Mammary epithelial cell (primary cell): Measurements from ENCODE around the gene ENDOV.

Experiments
- EZH2 ChIP-seq: IDR thresholded peaks from 2 replicates; pipeline ENCODE4 v1.6.1; 2012; ENCODE audit warnings: low read length, inconsistent platforms, borderline replicate concordance
- TF ChIP-seq, protein P1 (sequence below), 2 donors: IDR thresholded peaks in 1 of 2; conservative IDR thresholded peaks in 1 of 2; 2 replicates each; pipeline ENCODE4 v1.5.1; 2011 to 2012; ENCODE audit warnings: inconsistent platforms in 2 of 2, low read length in 2 of 2, mild to moderate bottlenecking in 2 of 2, control low read depth in 1 of 2, low read depth in 1 of 2; ENCODE audit not compliant: insufficient read depth in 1 of 2; ENCODE audit errors: extremely low read depth in 1 of 2

DNA sequence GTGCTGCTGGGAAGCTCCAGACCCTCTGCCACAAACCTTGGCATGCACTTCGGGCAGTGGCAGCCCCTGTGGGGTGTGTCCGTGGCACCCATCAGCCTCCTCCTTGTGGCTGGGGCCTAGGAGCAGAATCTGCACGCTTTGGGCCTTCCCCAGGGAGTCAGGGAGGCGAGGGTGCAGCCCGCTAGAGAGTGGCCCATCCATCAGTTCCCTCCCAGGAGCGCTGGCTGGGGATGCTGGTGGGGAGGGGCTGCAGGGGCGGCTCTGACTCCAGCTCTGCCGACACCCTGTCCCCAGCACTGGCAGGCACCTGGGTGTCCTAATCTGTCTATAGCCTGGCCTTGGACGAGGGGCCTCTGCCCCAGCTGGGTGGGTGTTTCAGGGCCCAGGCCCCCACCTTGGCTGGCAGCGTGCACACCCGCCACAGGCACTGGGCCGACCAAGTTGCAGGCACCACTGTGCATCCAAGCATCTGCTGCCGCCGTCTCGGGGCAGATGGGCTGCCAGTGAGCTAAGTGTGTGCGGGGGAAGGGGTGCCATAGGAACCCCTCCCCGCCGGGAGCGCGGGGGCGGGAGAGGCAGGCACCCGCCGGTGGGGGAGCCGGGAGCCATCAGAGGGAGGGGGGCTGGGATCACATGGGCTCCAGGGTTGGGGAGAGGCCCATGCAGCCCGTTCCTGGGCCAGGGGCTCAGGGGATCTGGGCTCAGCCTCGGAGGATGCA is 30.2 kb downstream of the ENDOV start:
- TF ChIP-seq, protein P1, sequence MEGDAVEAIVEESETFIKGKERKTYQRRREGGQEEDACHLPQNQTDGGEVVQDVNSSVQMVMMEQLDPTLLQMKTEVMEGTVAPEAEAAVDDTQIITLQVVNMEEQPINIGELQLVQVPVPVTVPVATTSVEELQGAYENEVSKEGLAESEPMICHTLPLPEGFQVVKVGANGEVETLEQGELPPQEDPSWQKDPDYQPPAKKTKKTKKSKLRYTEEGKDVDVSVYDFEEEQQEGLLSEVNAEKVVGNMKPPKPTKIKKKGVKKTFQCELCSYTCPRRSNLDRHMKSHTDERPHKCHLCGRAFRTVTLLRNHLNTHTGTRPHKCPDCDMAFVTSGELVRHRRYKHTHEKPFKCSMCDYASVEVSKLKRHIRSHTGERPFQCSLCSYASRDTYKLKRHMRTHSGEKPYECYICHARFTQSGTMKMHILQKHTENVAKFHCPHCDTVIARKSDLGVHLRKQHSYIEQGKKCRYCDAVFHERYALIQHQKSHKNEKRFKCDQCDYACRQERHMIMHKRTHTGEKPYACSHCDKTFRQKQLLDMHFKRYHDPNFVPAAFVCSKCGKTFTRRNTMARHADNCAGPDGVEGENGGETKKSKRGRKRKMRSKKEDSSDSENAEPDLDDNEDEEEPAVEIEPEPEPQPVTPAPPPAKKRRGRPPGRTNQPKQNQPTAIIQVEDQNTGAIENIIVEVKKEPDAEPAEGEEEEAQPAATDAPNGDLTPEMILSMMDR (conservative IDR thresholded peaks at IDR 0.05 in 1 of 2, IDR thresholded peaks at IDR 0.05 in 1 of 2; ENCODE audit: extremely low read depth in 1 of 2, insufficient read depth in 1 of 2, low read depth in 1 of 2, low read length in 2 of 2), result no peak
- no peak for TF ChIP-seq EZH2
